ENCODE measurements around the gene PCSK5. TPM values are rescaled to one million over a fixed set of nuclear protein-coding genes. Genes with fewer than 3 reads are reported as not detected.

The PCSK5 gene
- polyA plus RNA-seq, 2 donors = 4.2 to 6.1 TPM

GRCh38 chr9:76026796-76027195, 136.3 kb downstream of the PCSK5 start:
- no peak overlapping the region for H3K4me3 ChIP-seq (ENCODE audit: low read depth in 1 of 2, low read length in 2 of 2)
- H3K9me3 ChIP-seq (ENCODE audit: control insufficient read depth in 2 of 2, insufficient read depth in 1 of 2, low read depth in 1 of 2, low read length in 1 of 2) = no peaks in the 10 kb centered on the region
- no peaks in the 10 kb centered on the region for H3K27me3 ChIP-seq (ENCODE audit: control insufficient read depth in 1 of 2, insufficient read depth in 2 of 2, low read length in 2 of 2)
- H3K27ac ChIP-seq (ENCODE audit: low read depth in 2 of 2, low read length in 1 of 2) = no peak overlapping the region
- 93 to 94% methylated on average over 6 of the region's 6 CpGs for WGBS, 2 donors
- H3K36me3 ChIP-seq (ENCODE audit: control insufficient read depth in 2 of 2, insufficient read depth in 2 of 2, low read length in 1 of 2) = no peaks in the 10 kb centered on the region
- no peaks in the 10 kb centered on the region for H3K4me1 ChIP-seq (ENCODE audit: control insufficient read depth in 2 of 2, insufficient read depth in 2 of 2, low read length in 1 of 2)

- 79 to 82% methylated on average over 5 of the region's 5 CpGs for WGBS, 2 donors
- Histone ChIP-seq H3K4me1 (ENCODE audit: control insufficient read depth in 2 of 2, insufficient read depth in 2 of 2, low read length in 1 of 2) (no peaks in the 10 kb centered on the region), H3K36me3 (ENCODE audit: control insufficient read depth in 2 of 2, insufficient read depth in 2 of 2, low read length in 1 of 2) (no peaks in the 10 kb centered on the region), H3K9me3 (ENCODE audit: control insufficient read depth in 2 of 2, insufficient read depth in 1 of 2, low read depth in 1 of 2, low read length in 1 of 2) (no peaks in the 10 kb centered on the region), H3K27me3 (ENCODE audit: control insufficient read depth in 1 of 2, insufficient read depth in 2 of 2, low read length in 2 of 2) (no peaks in the 10 kb centered on the region), H3K4me3 (ENCODE audit: low read depth in 1 of 2, low read length in 2 of 2) (no peak overlapping the region), H3K27ac (ENCODE audit: low read depth in 2 of 2, low read length in 1 of 2) (no peak overlapping the region)
These were observed 136.9 kb downstream of the PCSK5 start for GRCh38 chr9:76027416-76027815.

- Histone ChIP-seq H3K36me3 (ENCODE audit: control insufficient read depth in 2 of 2, insufficient read depth in 2 of 2, low read length in 1 of 2) (no peaks in the 10 kb centered on the region), H3K4me3 (ENCODE audit: low read depth in 1 of 2, low read length in 2 of 2) (no peak overlapping the region), H3K27me3 (ENCODE audit: control insufficient read depth in 1 of 2, insufficient read depth in 2 of 2, low read length in 2 of 2) (no peaks in the 10 kb centered on the region), H3K27ac (ENCODE audit: low read depth in 2 of 2, low read length in 1 of 2) (no peak overlapping the region), H3K4me1 (ENCODE audit: control insufficient read depth in 2 of 2, insufficient read depth in 2 of 2, low read length in 1 of 2) (no peaks in the 10 kb centered on the region), H3K9me3 (ENCODE audit: control insufficient read depth in 2 of 2, insufficient read depth in 1 of 2, low read depth in 1 of 2, low read length in 1 of 2) (no peaks in the 10 kb centered on the region)
- WGBS, 2 donors = 89 to 95% methylated on average over 2 of the region's 2 CpGs
These were observed 137.4 kb downstream of the PCSK5 start for GRCh38 chr9:76027861-76028260.

- no peaks in the 10 kb centered on the region for H3K27me3 ChIP-seq (ENCODE audit: control insufficient read depth in 1 of 2, insufficient read depth in 2 of 2, low read length in 2 of 2)
- no peak overlapping the region for H3K27ac ChIP-seq (ENCODE audit: low read depth in 2 of 2, low read length in 1 of 2)
- H3K36me3 ChIP-seq (ENCODE audit: control insufficient read depth in 2 of 2, insufficient read depth in 2 of 2, low read length in 1 of 2) = no peaks in the 10 kb centered on the region
- 70 to 72% methylated on average over 6 of the region's 6 CpGs for whole genome bisulfite sequencing, 2 donors
- no peak overlapping the region for H3K4me3 ChIP-seq (ENCODE audit: low read depth in 1 of 2, low read length in 2 of 2)
- H3K4me1 ChIP-seq (ENCODE audit: control insufficient read depth in 2 of 2, insufficient read depth in 2 of 2, low read length in 1 of 2) = no peaks in the 10 kb centered on the region
- H3K9me3 ChIP-seq (ENCODE audit: control insufficient read depth in 2 of 2, insufficient read depth in 1 of 2, low read depth in 1 of 2, low read length in 1 of 2) = no peaks in the 10 kb centered on the region
These were observed 141.7 kb downstream of the PCSK5 start for GRCh38 chr9:76032038-76032796.

- WGBS, 2 donors = 83 to 84% methylated on average over 6 of the region's 6 CpGs
- H3K9me3 ChIP-seq (ENCODE audit: control insufficient read depth in 2 of 2, insufficient read depth in 1 of 2, low read depth in 1 of 2, low read length in 1 of 2) = no peaks in the 10 kb centered on the region
- H3K4me3 ChIP-seq (ENCODE audit: low read depth in 1 of 2, low read length in 2 of 2) = no peak overlapping the region
- H3K4me1 ChIP-seq (ENCODE audit: control insufficient read depth in 2 of 2, insufficient read depth in 2 of 2, low read length in 1 of 2) = no peaks in the 10 kb centered on the region
- H3K27ac ChIP-seq (ENCODE audit: low read depth in 2 of 2, low read length in 1 of 2) = no peak overlapping the region
- no peaks in the 10 kb centered on the region for H3K36me3 ChIP-seq (ENCODE audit: control insufficient read depth in 2 of 2, insufficient read depth in 2 of 2, low read length in 1 of 2)
- no peaks in the 10 kb centered on the region for H3K27me3 ChIP-seq (ENCODE audit: control insufficient read depth in 1 of 2, insufficient read depth in 2 of 2, low read length in 2 of 2)
These were observed 142.4 kb downstream of the PCSK5 start for GRCh38 chr9:76032797-76033373.

GRCh38 chr9:76034049-76034448, 143.6 kb downstream of the PCSK5 start:
- no peaks in the 10 kb centered on the region for H3K4me1 ChIP-seq (ENCODE audit: control insufficient read depth in 2 of 2, insufficient read depth in 2 of 2, low read length in 1 of 2)
- H3K27ac ChIP-seq (ENCODE audit: low read depth in 2 of 2, low read length in 1 of 2) = no peak overlapping the region
- no peak overlapping the region for H3K4me3 ChIP-seq (ENCODE audit: low read depth in 1 of 2, low read length in 2 of 2)
- no peaks in the 10 kb centered on the region for H3K36me3 ChIP-seq (ENCODE audit: control insufficient read depth in 2 of 2, insufficient read depth in 2 of 2, low read length in 1 of 2)
- 87 to 94% methylated on average over 3 of the region's 3 CpGs for WGBS, 2 donors
- H3K27me3 ChIP-seq (ENCODE audit: control insufficient read depth in 1 of 2, insufficient read depth in 2 of 2, low read length in 2 of 2) = no peaks in the 10 kb centered on the region
- H3K9me3 ChIP-seq (ENCODE audit: control insufficient read depth in 2 of 2, insufficient read depth in 1 of 2, low read depth in 1 of 2, low read length in 1 of 2) = no peaks in the 10 kb centered on the region

- H3K4me1 ChIP-seq (ENCODE audit: control insufficient read depth in 2 of 2, insufficient read depth in 2 of 2, low read length in 1 of 2) = no peaks in the 10 kb centered on the region
- H3K27ac ChIP-seq (ENCODE audit: low read depth in 2 of 2, low read length in 1 of 2) = no peak overlapping the region
- no peaks in the 10 kb centered on the region for H3K36me3 ChIP-seq (ENCODE audit: control insufficient read depth in 2 of 2, insufficient read depth in 2 of 2, low read length in 1 of 2)
- no peaks in the 10 kb centered on the region for H3K27me3 ChIP-seq (ENCODE audit: control insufficient read depth in 1 of 2, insufficient read depth in 2 of 2, low read length in 2 of 2)
- H3K9me3 ChIP-seq (ENCODE audit: control insufficient read depth in 2 of 2, insufficient read depth in 1 of 2, low read depth in 1 of 2, low read length in 1 of 2) = no peaks in the 10 kb centered on the region
- WGBS, 2 donors = 92 to 96% methylated on average over 2 of the region's 2 CpGs
- no peak overlapping the region for H3K4me3 ChIP-seq (ENCODE audit: low read depth in 1 of 2, low read length in 2 of 2)
These were observed 146.3 kb downstream of the PCSK5 start for GRCh38 chr9:76036762-76037161.

- no peak overlapping the region for H3K27ac ChIP-seq (ENCODE audit: low read depth in 2 of 2, low read length in 1 of 2)
- WGBS, 2 donors = 92 to 95% methylated on average over 9 of the region's 9 CpGs
These were observed 147.2 kb downstream of the PCSK5 start for GRCh38 chr9:76037587-76038225.

GRCh38 chr9:76038431-76038830, 148.0 kb downstream of the PCSK5 start:
- Histone ChIP-seq H3K9me3 (ENCODE audit: control insufficient read depth in 2 of 2, insufficient read depth in 1 of 2, low read depth in 1 of 2, low read length in 1 of 2) (no peaks in the 10 kb centered on the region), H3K27ac (ENCODE audit: low read depth in 2 of 2, low read length in 1 of 2) (no peak overlapping the region), H3K4me1 (ENCODE audit: control insufficient read depth in 2 of 2, insufficient read depth in 2 of 2, low read length in 1 of 2) (no peaks in the 10 kb centered on the region), H3K4me3 (ENCODE audit: low read depth in 1 of 2, low read length in 2 of 2) (no peak overlapping the region), H3K36me3 (ENCODE audit: control insufficient read depth in 2 of 2, insufficient read depth in 2 of 2, low read length in 1 of 2) (no peaks in the 10 kb centered on the region), H3K27me3 (ENCODE audit: control insufficient read depth in 1 of 2, insufficient read depth in 2 of 2, low read length in 2 of 2) (no peaks in the 10 kb centered on the region)
- WGBS, 2 donors = 89 to 94% methylated on average over 2 of the region's 2 CpGs

More at GRCh38 chr9:76037587-76038225, 147.2 kb downstream of the PCSK5 start:
- Histone ChIP-seq H3K4me3 (ENCODE audit: low read depth in 1 of 2, low read length in 2 of 2) (no peak overlapping the region), H3K27me3 (ENCODE audit: control insufficient read depth in 1 of 2, insufficient read depth in 2 of 2, low read length in 2 of 2) (no peaks in the 10 kb centered on the region), H3K4me1 (ENCODE audit: control insufficient read depth in 2 of 2, insufficient read depth in 2 of 2, low read length in 1 of 2) (no peaks in the 10 kb centered on the region), H3K9me3 (ENCODE audit: control insufficient read depth in 2 of 2, insufficient read depth in 1 of 2, low read depth in 1 of 2, low read length in 1 of 2) (no peaks in the 10 kb centered on the region), H3K36me3 (ENCODE audit: control insufficient read depth in 2 of 2, insufficient read depth in 2 of 2, low read length in 1 of 2) (no peaks in the 10 kb centered on the region)

Measured in esophagus (tissue), 2 donors.